ENCODE data around the gene PRDM2. TPM values are rescaled to one million over a fixed set of nuclear protein-coding genes. Genes with fewer than 3 reads are reported as not detected.

The PRDM2 gene
- total and polyA plus RNA-seq, 4 donors = 16.1 to 52.0 (median 28.5) TPM

DNA sequence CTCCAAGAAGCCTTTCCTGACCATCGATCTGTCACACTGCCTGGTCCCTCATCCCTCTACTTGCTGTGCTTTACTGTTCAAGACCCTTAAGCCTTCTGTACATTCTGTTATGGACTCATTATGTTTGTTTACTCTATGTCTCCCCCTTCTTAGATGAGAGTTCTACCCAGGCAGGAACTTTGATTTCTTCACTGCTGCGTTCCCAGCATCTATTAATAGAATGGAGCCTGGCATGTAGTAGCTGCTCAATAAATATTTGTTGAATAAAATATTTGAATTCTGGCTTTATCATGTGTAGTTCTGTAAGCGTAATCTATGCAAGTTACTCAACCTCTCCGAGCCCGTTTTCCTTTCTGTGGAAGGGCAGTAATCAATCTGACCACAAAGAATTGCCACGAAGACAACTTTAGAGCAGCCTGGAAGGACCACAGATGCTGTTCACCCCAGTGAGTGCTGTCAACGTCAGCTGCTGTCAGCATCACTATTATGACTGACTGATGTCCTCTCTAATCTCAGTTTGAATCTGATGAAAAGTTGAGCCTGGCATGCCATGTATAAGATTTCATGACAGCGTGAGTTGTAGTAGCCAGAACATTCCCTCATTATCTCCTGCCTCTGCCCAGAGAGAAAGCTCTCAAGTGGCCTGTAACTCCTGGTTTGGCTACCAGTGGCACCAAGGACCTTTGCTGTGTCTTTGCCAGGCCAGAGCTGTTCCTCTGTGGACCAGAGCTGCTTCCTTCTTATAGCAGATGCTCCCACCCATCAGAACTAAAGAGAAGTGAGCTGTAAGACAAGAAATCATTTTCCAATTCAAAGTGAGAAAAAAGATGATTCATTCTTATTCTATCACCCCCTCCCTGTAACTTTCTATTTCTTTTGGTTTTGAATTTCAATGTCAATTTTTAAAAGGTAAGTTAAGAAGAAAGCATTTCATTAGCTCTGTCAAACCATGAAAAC is 94.5 kb downstream of the PRDM2 start:
- Histone ChIP-seq H3K27me3 (ENCODE audit: control insufficient read depth in 3 of 3, insufficient read depth in 3 of 3, low read length in 2 of 3) (no peaks in the 10 kb centered on the region), H3K36me3 (ENCODE audit: control insufficient read depth in 4 of 4, insufficient read depth in 4 of 4, low read length in 4 of 4) (peaks cover 2 to 13% (median 5%) of the 10 kb centered on the region in 4 donors), H3K27ac (ENCODE audit: low read depth in 1 of 2, low read length in 1 of 2) (no peak overlapping the region), H3K4me3 (no peak overlapping the region), H3K9ac (ENCODE audit: insufficient read depth in 1 of 2, low read length in 2 of 2) (no peak overlapping the region), H3K9me3 (ENCODE audit: control insufficient read depth in 4 of 4, insufficient read depth in 3 of 4, low read length in 3 of 4) (no peaks in the 10 kb centered on the region), H3K4me1 (ENCODE audit: control insufficient read depth in 5 of 5, insufficient read depth in 5 of 5, low read length in 5 of 5) (peaks cover 0 to 5% (median 0%) of the 10 kb centered on the region in 5 donors)
- 75 to 82% methylated on average over 8 of the region's 8 CpGs for WGBS, 2 donors
- TF ChIP-seq, protein P1, sequence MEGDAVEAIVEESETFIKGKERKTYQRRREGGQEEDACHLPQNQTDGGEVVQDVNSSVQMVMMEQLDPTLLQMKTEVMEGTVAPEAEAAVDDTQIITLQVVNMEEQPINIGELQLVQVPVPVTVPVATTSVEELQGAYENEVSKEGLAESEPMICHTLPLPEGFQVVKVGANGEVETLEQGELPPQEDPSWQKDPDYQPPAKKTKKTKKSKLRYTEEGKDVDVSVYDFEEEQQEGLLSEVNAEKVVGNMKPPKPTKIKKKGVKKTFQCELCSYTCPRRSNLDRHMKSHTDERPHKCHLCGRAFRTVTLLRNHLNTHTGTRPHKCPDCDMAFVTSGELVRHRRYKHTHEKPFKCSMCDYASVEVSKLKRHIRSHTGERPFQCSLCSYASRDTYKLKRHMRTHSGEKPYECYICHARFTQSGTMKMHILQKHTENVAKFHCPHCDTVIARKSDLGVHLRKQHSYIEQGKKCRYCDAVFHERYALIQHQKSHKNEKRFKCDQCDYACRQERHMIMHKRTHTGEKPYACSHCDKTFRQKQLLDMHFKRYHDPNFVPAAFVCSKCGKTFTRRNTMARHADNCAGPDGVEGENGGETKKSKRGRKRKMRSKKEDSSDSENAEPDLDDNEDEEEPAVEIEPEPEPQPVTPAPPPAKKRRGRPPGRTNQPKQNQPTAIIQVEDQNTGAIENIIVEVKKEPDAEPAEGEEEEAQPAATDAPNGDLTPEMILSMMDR (IDR thresholded peaks at IDR 0.05; ENCODE audit: control extremely low read depth, extremely low read depth) = no peak
- DNase-seq (no peak), ATAC-seq (ENCODE audit: insufficient read depth, low FRiP score) (no peak)

DNA sequence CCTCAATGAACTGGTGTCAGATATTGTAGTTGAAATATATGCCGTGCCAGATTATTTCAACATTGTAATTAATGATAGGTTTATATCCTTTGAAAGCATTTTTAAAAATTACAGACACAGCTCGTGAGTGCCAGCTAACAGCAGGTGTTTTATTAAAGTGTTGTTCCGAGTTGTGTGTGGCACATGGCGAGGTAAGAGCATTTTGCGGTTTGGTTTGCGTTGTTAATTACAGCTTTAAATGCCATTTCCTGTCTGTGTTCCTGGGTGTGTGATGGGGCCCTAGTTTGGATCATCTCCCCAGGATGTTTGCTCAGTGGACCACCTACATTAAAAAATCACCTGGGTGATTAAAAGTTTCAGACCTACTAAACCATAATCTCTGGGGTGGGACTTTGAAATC is 97.4 kb downstream of the PRDM2 start:
- H3K4me1 ChIP-seq (ENCODE audit: control insufficient read depth in 5 of 5, insufficient read depth in 5 of 5, low read length in 5 of 5) = peaks cover 0 to 7% (median 0%) of the 10 kb centered on the region in 5 donors
- TF ChIP-seq, protein P1 (IDR thresholded peaks at IDR 0.05; ENCODE audit: control extremely low read depth, extremely low read depth) = no peak
- no peaks in the 10 kb centered on the region for H3K27me3 ChIP-seq (ENCODE audit: control insufficient read depth in 3 of 3, insufficient read depth in 3 of 3, low read length in 2 of 3)
- H3K4me3 ChIP-seq = no peak overlapping the region
- WGBS, 2 donors = 74 to 75% methylated on average over 6 of the region's 6 CpGs
- no peaks in the 10 kb centered on the region for H3K9me3 ChIP-seq (ENCODE audit: control insufficient read depth in 4 of 4, insufficient read depth in 3 of 4, low read length in 3 of 4)
- ATAC-seq (ENCODE audit: insufficient read depth, low FRiP score) (no peak), DNase-seq (no peak)
- H3K27ac ChIP-seq (ENCODE audit: low read depth in 1 of 2, low read length in 1 of 2) = no peak overlapping the region
- H3K9ac ChIP-seq (ENCODE audit: insufficient read depth in 1 of 2, low read length in 2 of 2) = no peak overlapping the region
- H3K36me3 ChIP-seq (ENCODE audit: control insufficient read depth in 4 of 4, insufficient read depth in 4 of 4, low read length in 4 of 4) = peaks cover 0 to 9% (median 5%) of the 10 kb centered on the region in 4 donors

DNA sequence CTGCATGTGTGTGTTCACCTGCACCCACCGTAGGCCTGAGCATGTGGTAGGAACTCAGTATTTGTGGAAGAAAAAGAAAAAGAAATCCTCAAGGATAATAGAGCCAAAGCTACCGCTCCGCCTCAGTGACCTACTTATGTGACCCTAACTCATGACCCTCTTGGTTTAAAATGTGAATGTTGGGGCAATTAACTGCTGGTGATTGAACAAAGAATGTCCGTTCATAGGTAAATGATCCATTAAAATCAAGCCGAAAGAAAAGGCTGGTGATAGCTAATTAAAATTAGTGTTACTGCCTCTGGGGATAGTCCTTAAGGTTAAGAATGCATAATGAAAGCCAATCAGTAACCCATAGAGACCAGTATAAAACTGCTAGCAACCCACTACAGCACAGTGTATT is 98.1 kb downstream of the PRDM2 start:
- TF ChIP-seq, protein P1 (IDR thresholded peaks at IDR 0.05; ENCODE audit: control extremely low read depth, extremely low read depth) = no peak
- H3K4me1 ChIP-seq (ENCODE audit: control insufficient read depth in 5 of 5, insufficient read depth in 5 of 5, low read length in 5 of 5) = peaks cover 0 to 7% (median 0%) of the 10 kb centered on the region in 5 donors
- no peaks in the 10 kb centered on the region for H3K9me3 ChIP-seq (ENCODE audit: control insufficient read depth in 4 of 4, insufficient read depth in 3 of 4, low read length in 3 of 4)
- H3K27ac ChIP-seq (ENCODE audit: low read depth in 1 of 2, low read length in 1 of 2) = no peak overlapping the region
- H3K9ac ChIP-seq (ENCODE audit: insufficient read depth in 1 of 2, low read length in 2 of 2) = no peak overlapping the region
- no peaks in the 10 kb centered on the region for H3K27me3 ChIP-seq (ENCODE audit: control insufficient read depth in 3 of 3, insufficient read depth in 3 of 3, low read length in 2 of 3)
- 95 to 98% methylated on average over 5 of the region's 5 CpGs for WGBS, 2 donors
- peaks cover 0 to 9% (median 2%) of the 10 kb centered on the region in 4 donors for H3K36me3 ChIP-seq (ENCODE audit: control insufficient read depth in 4 of 4, insufficient read depth in 4 of 4, low read length in 4 of 4)
- DNase-seq (no peak), ATAC-seq (ENCODE audit: insufficient read depth, low FRiP score) (no peak)
- no peak overlapping the region for H3K4me3 ChIP-seq
